Fibroblast of upper back skin (primary cell): ENCODE results near the gene GALNT3.

Experiments
- DNase-seq: peaks from one replicate; pipeline ENCODE4 v3.0.0-alpha.2; 2013

The GALNT3 gene

DNA sequence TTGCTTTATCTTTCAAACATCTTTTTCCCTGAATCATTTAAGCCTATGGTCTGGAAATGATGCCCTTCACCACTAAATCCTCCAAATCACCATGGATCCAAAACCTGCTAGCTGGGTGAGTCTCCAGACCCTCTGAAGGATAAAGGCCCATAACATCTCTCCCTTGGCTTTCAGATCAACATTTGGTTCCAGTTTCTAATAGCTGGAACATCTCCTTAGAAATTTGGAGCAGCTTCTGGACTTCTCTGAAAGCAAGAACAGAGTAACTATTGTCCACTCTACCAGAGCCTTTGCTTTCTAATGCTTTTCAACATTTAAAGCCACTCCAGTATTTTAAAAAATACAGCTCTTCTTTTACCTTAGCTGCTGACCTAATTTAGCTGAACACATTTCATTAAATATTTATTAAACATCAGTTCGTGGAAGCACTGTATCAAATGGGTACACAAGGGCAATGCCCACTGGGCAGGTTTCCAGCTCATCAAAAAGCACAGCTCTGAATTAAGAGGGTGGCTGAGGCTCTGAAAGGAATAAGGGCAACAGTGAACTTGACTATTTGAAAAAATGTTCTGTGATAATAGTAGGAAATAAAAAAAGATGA lies 75.3 kb downstream of the GALNT3 start:
- no peak for DNase-seq

DNA sequence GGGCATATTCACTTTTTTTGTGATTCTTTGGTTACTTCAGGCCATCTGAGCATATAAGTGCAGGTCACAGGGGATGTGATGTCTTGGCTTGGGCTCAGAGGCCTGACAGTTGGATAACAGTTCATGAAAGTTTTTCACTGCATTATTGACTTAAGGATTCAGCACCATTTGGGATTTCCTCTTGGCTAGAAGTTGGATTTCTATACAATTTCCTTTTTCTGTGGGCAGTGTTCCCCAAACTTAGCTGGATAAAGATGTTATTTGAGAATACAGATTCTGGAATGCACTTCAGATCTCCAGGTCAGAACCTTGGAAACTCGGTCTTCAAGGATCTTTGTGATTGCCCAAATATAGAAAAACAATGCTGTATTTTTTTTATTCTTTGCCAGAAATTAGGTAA lies 78.0 kb downstream of the GALNT3 start:
- no peak for DNase-seq

- no peak for DNase-seq
Observed at GRCh38 chr2:165706960-165707487, 87.0 kb downstream of the GALNT3 start.

- no peak for DNase-seq
Observed at GRCh38 chr2:165701147-165701546, 92.9 kb downstream of the GALNT3 start.

GRCh38 chr2:165700531-165700930 lies 93.5 kb downstream of the GALNT3 start:
- no peak for DNase-seq

- no peak for DNase-seq
Observed at GRCh38 chr2:165699946-165700345, 94.1 kb downstream of the GALNT3 start.

DNA sequence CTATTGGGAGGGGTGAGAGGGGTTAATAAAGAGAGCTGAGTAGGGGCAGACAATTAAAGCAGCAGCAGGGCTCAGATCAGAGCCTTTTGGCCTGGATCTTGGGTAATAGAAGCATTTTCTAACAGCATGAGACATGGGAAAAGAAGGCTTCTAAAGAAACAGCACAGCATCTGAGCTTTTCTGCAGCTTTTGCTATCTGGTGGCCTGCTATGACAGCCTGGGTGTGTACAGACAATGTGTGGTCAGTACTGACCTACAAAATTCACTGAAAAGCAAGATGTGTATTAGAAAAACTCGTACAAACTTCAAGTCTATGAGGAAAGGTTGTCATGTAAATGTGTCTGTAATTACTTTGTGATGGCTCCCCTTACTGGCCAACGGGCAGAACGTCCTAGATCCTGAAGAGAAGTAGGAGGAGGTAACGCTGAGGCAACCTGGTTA lies 95.6 kb downstream of the GALNT3 start:
- DNase-seq = peak; percentile 54

DNA sequence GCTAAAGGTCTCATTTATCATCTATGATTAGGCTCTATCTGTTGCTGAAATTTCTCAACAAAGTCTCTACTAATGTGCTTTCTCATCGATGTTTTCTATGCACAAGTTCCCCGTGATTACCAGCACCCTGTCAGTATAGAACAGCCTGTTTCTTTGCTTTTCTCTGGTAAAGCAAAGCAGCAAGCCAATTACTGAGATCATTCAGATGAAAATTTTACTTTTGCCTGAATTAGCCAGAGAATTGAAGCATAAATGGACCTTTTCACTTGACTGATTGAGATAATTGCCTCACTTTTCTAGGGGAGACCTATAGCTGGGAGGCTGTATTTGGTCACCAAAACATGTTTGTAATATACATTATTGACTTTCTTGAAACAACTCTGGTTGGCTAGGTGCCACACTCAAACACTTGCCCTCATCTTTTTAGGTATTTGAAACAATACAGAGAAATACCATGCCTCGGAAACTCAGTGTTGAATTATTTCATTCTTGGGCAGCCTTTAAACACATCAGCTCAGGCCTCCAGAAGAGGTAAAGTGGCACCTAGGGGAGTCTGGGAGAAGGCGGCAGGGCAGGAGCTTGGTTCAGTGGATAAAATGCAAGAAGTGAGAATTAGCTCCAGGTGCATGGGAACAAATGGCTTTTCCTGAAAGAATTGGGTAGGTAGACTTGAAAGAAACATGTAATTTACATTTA lies 96.2 kb downstream of the GALNT3 start:
- DNase-seq = no peak
